HepG2 (cell line): ENCODE measurements around the gene MRM1. TPM values are rescaled to one million over a fixed set of nuclear protein-coding genes. Genes with fewer than 3 reads are reported as not detected.

Source experiments
- ATF1 ChIP-seq: IDR thresholded peaks from 2 replicates; pipeline ENCODE4 v1.6.1; 2016; ENCODE audit warnings: mild to moderate bottlenecking, control low read depth
- CBX1 ChIP-seq: IDR thresholded peaks from one replicate; pipeline ENCODE4 v1.6.1; 2016; ENCODE audit warnings: antibody characterized with exemption, low read depth
- CEBPZ ChIP-seq: IDR thresholded peaks from 2 replicates; pipeline ENCODE4 v1.6.1; 2012; ENCODE audit warnings: low read length, improper control_type of control experiment
- MLXIP ChIP-seq: sonication (generic); formaldehyde crosslinking; IDR thresholded peaks from 2 replicates; pipeline ENCODE4 v1.9.0; 2021; ENCODE audit warnings: missing genetic modification reagents, borderline replicate concordance
- NR3C1 ChIP-seq: sonication (generic); formaldehyde crosslinking; IDR thresholded peaks from 2 replicates; pipeline ENCODE4 v1.4.0; 2020; ENCODE audit warnings: missing genetic modification reagents
- RBM22 ChIP-seq: fragments of 200-400 bp; formaldehyde crosslinking; optimal IDR thresholded peaks from 2 replicates; pipeline ENCODE3; 2017; ENCODE audit warnings: mild to moderate bottlenecking, low read length, moderate library complexity
- RORA ChIP-seq: sonication (generic); formaldehyde crosslinking; IDR thresholded peaks from 2 replicates; pipeline ENCODE4 v1.5.0; 2020; ENCODE audit warnings: mild to moderate bottlenecking, missing genetic modification reagents, moderate library complexity
- SAP130 ChIP-seq: IDR thresholded peaks from 2 replicates; pipeline ENCODE4 v1.6.1; 2016; ENCODE audit warnings: low read depth
- TEAD3 ChIP-seq: optimal IDR thresholded peaks from 2 replicates; pipeline ENCODE3; 2016; ENCODE audit warnings: borderline replicate concordance
- TMF1 ChIP-seq: sonication (generic); formaldehyde crosslinking; IDR thresholded peaks from 2 replicates; pipeline ENCODE4 v1.8.1; 2022; ENCODE audit warnings: low read depth, missing genetic modification reagents
- ZNF318 ChIP-seq: sonication (generic); formaldehyde crosslinking; IDR thresholded peaks from 2 replicates; pipeline ENCODE4 v1.4.0; 2020; ENCODE audit warnings: mild to moderate bottlenecking, missing genetic modification reagents
- ZNF460 ChIP-seq: sonication (generic); formaldehyde crosslinking; IDR thresholded peaks from 2 replicates; pipeline ENCODE4 v1.5.1; 2020; ENCODE audit warnings: missing genetic modification reagents, mild to moderate bottlenecking, borderline replicate concordance
- polyA plus RNA-seq, 8 experiments: library from polyadenylated mRNA; depleted of rRNA in 3 of 8; stranded (reverse) in 7 of 8; unstranded in 1 of 8; fragments of >200 nt; fragmentation: Illumina TruSeq in 4 of 8; extraction: Trizol in 4 of 8; gene quantifications; 2 replicates each; pipeline versions ENCODE4 v1.2.1 to v1.2.3, GENCODE V29; 2011 to 2016; ENCODE audit warnings: low read depth in 4 of 8, missing spikeins in 1 of 8, mixed read lengths in 1 of 8; ENCODE audit not compliant: insufficient read depth in 1 of 8
- total RNA-seq, 5 experiments: library from RNA; depleted of rRNA; stranded (reverse); fragments of >200 nt; fragmentation: Illumina TruSeq; extraction: Trizol; gene quantifications; 2 replicates each; pipeline ENCODE4 v1.2.3, GENCODE V29; 2016; ENCODE audit warnings: low read depth in 1 of 5

MRM1 gene
- total and polyA plus RNA-seq, 2 of the 13 experiments (the other 11 are each of a cell fraction or from before 2014, with no cell fraction given): 4.1 to 11.3 TPM

- TF ChIP-seq ZNF318 (CRISPR knock-in tag): no peak
- TF ChIP-seq NR3C1 (CRISPR knock-in tag): no peak
- no peak for TF ChIP-seq ATF1 (CRISPR knock-in tag)
- peak; percentile 30; the same call in 1 of the 2 replicates for TF ChIP-seq SAP130 (CRISPR knock-in tag)
- peak; percentile 44 for TF ChIP-seq TEAD3 (CRISPR knock-in tag)
- TF ChIP-seq TMF1 (CRISPR knock-in tag): no peak
- no peak for TF ChIP-seq CBX1
- no peak for TF ChIP-seq ZNF460 (CRISPR knock-in tag)
- peak; percentile 25 for TF ChIP-seq RBM22
- TF ChIP-seq CEBPZ: no peak
- no peak for TF ChIP-seq MLXIP (CRISPR knock-in tag)
- TF ChIP-seq RORA (CRISPR knock-in tag): no peak
These were observed 8.6 kb upstream of the MRM1 start (continued) for GRCh38 chr17:36592716-36593321.
